ENCODE results near the gene CDYL2. TPM values are rescaled to one million over a fixed set of nuclear protein-coding genes. Genes with fewer than 3 reads are reported as not detected.

The CDYL2 gene
- total RNA-seq, 2 experiments from 2014 or later, result 0.98 to 2.5 TPM

DNA sequence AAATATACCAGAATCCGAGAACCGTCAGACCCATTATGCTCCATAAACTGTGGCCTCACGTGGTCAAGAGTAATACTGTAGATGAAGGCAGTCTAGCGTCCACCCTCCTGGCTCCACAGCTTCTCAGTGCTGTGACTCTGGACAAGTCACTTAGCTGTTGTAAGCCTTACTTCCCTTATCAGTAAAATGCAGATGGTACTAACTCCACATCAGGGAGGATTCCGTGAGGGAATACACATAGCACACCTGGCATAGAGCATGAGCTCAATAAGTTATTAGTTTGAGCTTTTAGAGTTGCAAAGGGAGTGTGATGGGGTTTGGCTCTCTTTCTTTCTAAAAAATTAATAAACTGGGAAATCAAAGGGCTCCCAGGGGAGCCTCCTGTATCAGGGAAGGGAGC, 49.9 kb downstream of the CDYL2 start:
- Histone ChIP-seq H3K4me2 (ENCODE audit: low read length) (no peak overlapping the region), H2AFZ (ENCODE audit: low read length) (no peak overlapping the region), H3K9me3 (ENCODE audit: low read length) (no peaks in the 10 kb centered on the region), H3K27ac (ENCODE audit: low read depth, low read length, poor library complexity, severe bottlenecking) (no peak overlapping the region), H3K4me1 (ENCODE audit: insufficient read depth, low read length, poor library complexity, severe bottlenecking) (no peaks in the 10 kb centered on the region), H3K79me2 (ENCODE audit: insufficient read depth, low read depth, low read length) (no peaks in the 10 kb centered on the region), H3K4me3 (ENCODE audit: low read depth, low read length, poor library complexity, severe bottlenecking) (no peak overlapping the region), H4K20me1 (ENCODE audit: insufficient read depth, low read length) (no peaks in the 10 kb centered on the region), H3K9me2 (ENCODE audit: insufficient read depth, low read length) (no peaks in the 10 kb centered on the region), H3K36me3 (ENCODE audit: insufficient read depth, low read length) (no peaks in the 10 kb centered on the region)
- POLR2A ChIA-PET, result no interaction called here
- TF ChIP-seq EZH2phosphoT487 (IDR thresholded peaks at IDR 0.05; ENCODE audit: borderline replicate concordance, low read depth, low read length) (no peak), CTCF (conservative IDR thresholded peaks at IDR 0.05; ENCODE audit: low read length) (no peak)
- BruUV-seq (replicated peaks), result no TSS peak
- CTCF ChIA-PET (ENCODE audit: unreplicated experiment), result no interaction called here
- DNase-seq (ENCODE audit: low spot score), result no peak
- intact Hi-C loops (cut with micrococcal nuclease; ENCODE audit: unreplicated experiment), result no loop called here

- BruUV-seq (replicated peaks), result no TSS peak
- Histone ChIP-seq H3K27ac (ENCODE audit: low read depth, low read length, poor library complexity, severe bottlenecking) (no peak overlapping the region), H3K4me3 (ENCODE audit: low read depth, low read length, poor library complexity, severe bottlenecking) (no peak overlapping the region), H3K4me2 (ENCODE audit: low read length) (no peak overlapping the region), H3K4me1 (ENCODE audit: insufficient read depth, low read length, poor library complexity, severe bottlenecking) (no peaks in the 10 kb centered on the region), H2AFZ (ENCODE audit: low read length) (no peak overlapping the region), H3K36me3 (ENCODE audit: insufficient read depth, low read length) (no peaks in the 10 kb centered on the region), H3K79me2 (ENCODE audit: insufficient read depth, low read depth, low read length) (no peaks in the 10 kb centered on the region), H3K9me2 (ENCODE audit: insufficient read depth, low read length) (no peaks in the 10 kb centered on the region), H4K20me1 (ENCODE audit: insufficient read depth, low read length) (no peaks in the 10 kb centered on the region), H3K9me3 (ENCODE audit: low read length) (no peaks in the 10 kb centered on the region)
- intact Hi-C loops (cut with micrococcal nuclease; ENCODE audit: unreplicated experiment), result no loop called here
- DNase-seq (ENCODE audit: low spot score), result no peak
- ChIA-PET CTCF (ENCODE audit: unreplicated experiment) (no interaction called here), POLR2A (no interaction called here)
- TF ChIP-seq CTCF (conservative IDR thresholded peaks at IDR 0.05; ENCODE audit: low read length) (no peak), EZH2phosphoT487 (IDR thresholded peaks at IDR 0.05; ENCODE audit: borderline replicate concordance, low read depth, low read length) (no peak)
Observed at GRCh38 chr16:80752541-80752940, 51.9 kb downstream of the CDYL2 start.

DNA sequence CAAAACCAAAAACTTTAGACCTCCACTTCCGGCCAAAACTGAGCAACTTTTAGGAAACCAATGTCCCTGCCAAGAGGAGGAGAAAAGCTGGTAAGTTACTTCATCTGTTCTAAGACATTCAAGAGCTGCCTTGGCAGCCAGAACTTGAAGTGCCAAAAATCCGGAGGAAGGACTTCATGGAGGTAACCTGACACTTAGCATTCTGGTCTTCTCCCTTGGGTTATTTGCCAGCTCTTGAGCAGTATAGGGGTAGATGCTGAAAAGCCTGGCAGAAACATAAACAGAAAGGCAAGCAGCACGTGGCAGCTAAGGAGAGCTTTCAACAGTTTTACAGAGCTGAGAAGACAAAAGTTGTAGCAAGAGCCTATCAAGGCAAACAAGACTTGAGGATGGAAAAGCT, 53.2 kb downstream of the CDYL2 start:
- H3K79me2 ChIP-seq (ENCODE audit: insufficient read depth, low read depth, low read length), result no peaks in the 10 kb centered on the region
- no peak overlapping the region for H2AFZ ChIP-seq (ENCODE audit: low read length)
- POLR2A ChIA-PET, result interaction anchor here (0.7 to 1.0 kb wide), 2 partner anchors 12 to 598 kb away, joined by 3 to 5 read pairs; no protein-coding TSS in a partner anchor
- H3K36me3 ChIP-seq (ENCODE audit: insufficient read depth, low read length), result no peaks in the 10 kb centered on the region
- no peaks in the 10 kb centered on the region for H4K20me1 ChIP-seq (ENCODE audit: insufficient read depth, low read length)
- no peaks in the 10 kb centered on the region for H3K9me3 ChIP-seq (ENCODE audit: low read length)
- intact Hi-C loops (cut with micrococcal nuclease; ENCODE audit: unreplicated experiment), result no loop called here
- CTCF ChIA-PET (ENCODE audit: unreplicated experiment), result no interaction called here
- no TSS peak for BruUV-seq (replicated peaks)
- TF ChIP-seq CTCF (conservative IDR thresholded peaks at IDR 0.05; ENCODE audit: low read length) (no peak), EZH2phosphoT487 (IDR thresholded peaks at IDR 0.05; ENCODE audit: borderline replicate concordance, low read depth, low read length) (no peak)
- H3K4me1 ChIP-seq (ENCODE audit: insufficient read depth, low read length, poor library complexity, severe bottlenecking), result no peaks in the 10 kb centered on the region
- no peak for DNase-seq (ENCODE audit: low spot score)
- H3K27ac ChIP-seq (ENCODE audit: low read depth, low read length, poor library complexity, severe bottlenecking), result no peak overlapping the region
- H3K4me3 ChIP-seq (ENCODE audit: low read depth, low read length, poor library complexity, severe bottlenecking), result no peak overlapping the region
- no peaks in the 10 kb centered on the region for H3K9me2 ChIP-seq (ENCODE audit: insufficient read depth, low read length)
- no peak overlapping the region for H3K4me2 ChIP-seq (ENCODE audit: low read length)
